Measurements from ENCODE around the gene CAMKK2. TPM values are rescaled to one million over a fixed set of nuclear protein-coding genes. Genes with fewer than 3 reads are reported as not detected.

CAMKK2 gene
- polyA plus RNA-seq, 1 donor from 2014 or later: 29.2 TPM

- no peaks in the 10 kb centered on the region for H3K36me3 ChIP-seq (ENCODE audit: insufficient read depth, low read length)
- no peak overlapping the region for H3K4me3 ChIP-seq (ENCODE audit: low read length)
- H3K9me3 ChIP-seq (ENCODE audit: low read length): no peaks in the 10 kb centered on the region
- H4K20me1 ChIP-seq (ENCODE audit: insufficient read depth): no peaks in the 10 kb centered on the region
- TF ChIP-seq MXI1 (conservative IDR thresholded peaks at IDR 0.05; ENCODE audit: poor library complexity, severe bottlenecking): no peak
- no peak for TF ChIP-seq REST (IDR thresholded peaks at IDR 0.05; ENCODE audit: borderline replicate concordance)
- no peak for TF ChIP-seq POLR2AphosphoS5 (IDR thresholded peaks at IDR 0.05)
- no peak for TF ChIP-seq EP300 (conservative IDR thresholded peaks at IDR 0.05; ENCODE audit: poor library complexity, severe bottlenecking)
- TF ChIP-seq EZH2 (IDR thresholded peaks at IDR 0.05; ENCODE audit: borderline replicate concordance, insufficient read depth, low read length, poor library complexity, severe bottlenecking): no peak
- TF ChIP-seq SMC3 (conservative IDR thresholded peaks at IDR 0.05; ENCODE audit: poor library complexity): no peak
- no peak for TF ChIP-seq CTCF (IDR thresholded peaks at IDR 0.05; ENCODE audit: poor library complexity, severe bottlenecking)
- no peak for TF ChIP-seq TAF1 (IDR thresholded peaks at IDR 0.05; ENCODE audit: low read depth)
- TF ChIP-seq RAD21 (conservative IDR thresholded peaks at IDR 0.05): no peak
- no peak overlapping the region for H3K4me2 ChIP-seq (ENCODE audit: low read length)
- no peaks in the 10 kb centered on the region for H3K27me3 ChIP-seq (ENCODE audit: insufficient read depth, low read depth, low read length)
- H2AFZ ChIP-seq (ENCODE audit: low read depth, low read length): no peak overlapping the region
- H3K9me2 ChIP-seq (ENCODE audit: insufficient read depth, low read length): no peaks in the 10 kb centered on the region
- no peaks in the 10 kb centered on the region for H3K79me2 ChIP-seq (replicated peaks; ENCODE audit: insufficient read depth, low read length)
- no peak overlapping the region for H3K9ac ChIP-seq (ENCODE audit: low read length)
- H3F3A ChIP-seq (ENCODE audit: insufficient read depth, low read length, poor library complexity, severe bottlenecking): no peaks in the 10 kb centered on the region
- no peak overlapping the region for H3K27ac ChIP-seq (ENCODE audit: low read length)
Measured at GRCh38 chr12:121212875-121213274, 83.6 kb downstream of the CAMKK2 start.

- Histone ChIP-seq H3K79me2 (replicated peaks; ENCODE audit: insufficient read depth, low read length) (no peaks in the 10 kb centered on the region), H3K27ac (ENCODE audit: low read length) (peak within 1 kb of the TSS; percentile 60)
Measured at GRCh38 chr12:121209624-121210572, 86.6 kb downstream of the CAMKK2 start, which contains the start of gene P2RX4. Gene P2RX4, plus strand, starts transcription at chr12:121210129. Its CDS starts 36 bp downstream, at chr12:121210165.

More at GRCh38 chr12:121209624-121210572, 86.6 kb downstream of the CAMKK2 start, which contains the start of gene P2RX4:
- no peaks in the 10 kb centered on the region for H3F3A ChIP-seq (ENCODE audit: insufficient read depth, low read length, poor library complexity, severe bottlenecking)
- peak within 1 kb of the TSS; percentile 73 for H3K4me3 ChIP-seq (ENCODE audit: low read length)
- no peaks in the 10 kb centered on the region for H3K9me3 ChIP-seq (ENCODE audit: low read length)
- H3K27me3 ChIP-seq (ENCODE audit: insufficient read depth, low read depth, low read length): no peaks in the 10 kb centered on the region
- peak within 1 kb of the TSS; percentile 46 for H3K4me2 ChIP-seq (ENCODE audit: low read length)
- peak within 1 kb of the TSS; percentile 80 for H2AFZ ChIP-seq (ENCODE audit: low read depth, low read length)
- no peaks in the 10 kb centered on the region for H3K36me3 ChIP-seq (ENCODE audit: insufficient read depth, low read length)
- TF ChIP-seq EZH2 (IDR thresholded peaks at IDR 0.05; ENCODE audit: borderline replicate concordance, insufficient read depth, low read length, poor library complexity, severe bottlenecking) (no peak), EP300 (conservative IDR thresholded peaks at IDR 0.05; ENCODE audit: poor library complexity, severe bottlenecking) (peak; percentile 64), MXI1 (conservative IDR thresholded peaks at IDR 0.05; ENCODE audit: poor library complexity, severe bottlenecking) (peak; percentile 83), POLR2AphosphoS5 (IDR thresholded peaks at IDR 0.05) (peak; percentile 83), RAD21 (conservative IDR thresholded peaks at IDR 0.05) (peak; percentile 31), TAF1 (IDR thresholded peaks at IDR 0.05; ENCODE audit: low read depth) (peak; percentile 66), REST (IDR thresholded peaks at IDR 0.05; ENCODE audit: borderline replicate concordance) (no peak), CTCF (IDR thresholded peaks at IDR 0.05; ENCODE audit: poor library complexity, severe bottlenecking) (peak; percentile 46), SMC3 (conservative IDR thresholded peaks at IDR 0.05; ENCODE audit: poor library complexity) (peak; percentile 36)
- H3K9ac ChIP-seq (ENCODE audit: low read length): peak within 1 kb of the TSS; percentile 78
- H4K20me1 ChIP-seq (ENCODE audit: insufficient read depth): no peaks in the 10 kb centered on the region
- H3K9me2 ChIP-seq (ENCODE audit: insufficient read depth, low read length): no peaks in the 10 kb centered on the region
